HG03039 (cell line): ENCODE results near the gene CYP2W1.

Experiments used
- ATAC-seq: cut with Tn5 transposase; IDR thresholded peaks from one replicate; pipeline ENCODE4 v1.9.1; 2021; ENCODE audit warnings: mild to moderate bottlenecking, moderate library complexity; ENCODE audit not compliant: unreplicated experiment

Gene CYP2W1

GRCh38 chr7:1011297-1012003, 28.5 kb downstream of the CYP2W1 start:
- ATAC-seq, result no peak

- no peak for ATAC-seq
Observed at GRCh38 chr7:1012004-1012715, 29.2 kb downstream of the CYP2W1 start.

- ATAC-seq, result no peak
Observed at GRCh38 chr7:1012716-1013095, 29.7 kb downstream of the CYP2W1 start.

- no peak for ATAC-seq
Observed at GRCh38 chr7:1013581-1013980, 30.6 kb downstream of the CYP2W1 start.

DNA sequence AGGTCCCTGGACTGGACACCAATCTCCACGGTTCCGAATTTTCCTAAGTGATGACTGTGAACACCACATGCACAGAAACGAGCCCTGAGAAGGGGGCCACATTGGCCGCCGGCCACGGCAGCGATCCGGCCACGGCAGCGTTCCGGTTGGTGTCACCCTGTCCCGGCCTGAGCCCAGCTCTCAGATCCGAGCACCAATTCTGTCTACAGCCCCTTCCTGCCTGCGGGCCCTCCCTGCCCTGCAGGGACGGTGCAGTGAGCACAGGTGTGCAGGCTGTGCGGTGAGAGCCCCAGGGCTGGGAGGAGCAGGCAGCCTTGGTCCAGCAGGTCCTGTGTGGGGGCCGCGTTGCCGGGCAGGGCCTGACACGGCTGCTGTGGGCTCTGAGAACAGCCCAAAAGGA, 31.7 kb downstream of the CYP2W1 start:
- ATAC-seq, result no peak

DNA sequence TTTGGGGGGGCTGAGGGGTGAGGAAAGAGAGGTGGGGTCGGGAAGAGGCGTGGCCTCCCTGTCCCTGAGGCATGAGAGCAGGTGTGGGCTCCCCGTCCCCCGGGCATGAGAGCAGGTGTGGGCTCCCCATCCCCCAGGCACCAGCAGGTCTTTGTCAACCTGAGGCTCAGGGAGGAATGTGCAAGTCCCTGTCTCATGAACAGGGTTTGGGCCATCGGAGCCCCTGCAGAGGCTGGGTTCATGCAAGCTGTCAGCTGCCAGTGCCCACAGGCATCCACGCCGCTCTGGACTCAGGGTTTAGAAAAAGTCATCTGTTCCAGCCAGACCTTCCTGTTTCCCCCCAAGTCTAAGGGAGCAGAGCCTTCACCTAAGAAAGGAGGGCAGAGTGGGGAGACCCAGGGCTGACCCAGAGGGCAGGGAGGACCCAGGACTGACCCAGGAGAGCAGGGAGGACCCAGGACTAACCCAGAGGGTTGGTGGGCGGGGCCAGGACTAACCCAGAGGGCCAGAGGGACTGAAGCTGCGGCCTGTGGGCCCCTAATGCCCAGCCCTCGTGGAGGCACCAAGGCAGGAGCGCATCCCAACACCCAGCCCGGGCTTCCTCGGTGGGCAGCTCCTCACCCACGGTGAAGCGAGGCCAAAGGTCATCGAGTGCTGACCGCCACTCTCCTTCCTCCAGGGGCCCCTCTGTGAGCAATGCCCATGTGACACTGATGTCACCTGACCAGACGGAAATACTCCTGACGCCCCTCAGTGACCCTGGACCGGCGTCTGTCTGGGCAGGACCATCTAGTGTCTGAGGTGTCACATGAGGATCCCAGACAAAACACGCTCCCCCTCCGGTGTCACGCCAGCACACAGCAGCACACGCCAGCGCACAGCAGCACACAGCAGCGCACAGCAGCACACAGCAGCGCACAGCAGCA, 32.5 kb downstream of the CYP2W1 start:
- no peak for ATAC-seq

- ATAC-seq, result no peak
Observed at GRCh38 chr7:1016577-1017531, 33.9 kb downstream of the CYP2W1 start.

DNA sequence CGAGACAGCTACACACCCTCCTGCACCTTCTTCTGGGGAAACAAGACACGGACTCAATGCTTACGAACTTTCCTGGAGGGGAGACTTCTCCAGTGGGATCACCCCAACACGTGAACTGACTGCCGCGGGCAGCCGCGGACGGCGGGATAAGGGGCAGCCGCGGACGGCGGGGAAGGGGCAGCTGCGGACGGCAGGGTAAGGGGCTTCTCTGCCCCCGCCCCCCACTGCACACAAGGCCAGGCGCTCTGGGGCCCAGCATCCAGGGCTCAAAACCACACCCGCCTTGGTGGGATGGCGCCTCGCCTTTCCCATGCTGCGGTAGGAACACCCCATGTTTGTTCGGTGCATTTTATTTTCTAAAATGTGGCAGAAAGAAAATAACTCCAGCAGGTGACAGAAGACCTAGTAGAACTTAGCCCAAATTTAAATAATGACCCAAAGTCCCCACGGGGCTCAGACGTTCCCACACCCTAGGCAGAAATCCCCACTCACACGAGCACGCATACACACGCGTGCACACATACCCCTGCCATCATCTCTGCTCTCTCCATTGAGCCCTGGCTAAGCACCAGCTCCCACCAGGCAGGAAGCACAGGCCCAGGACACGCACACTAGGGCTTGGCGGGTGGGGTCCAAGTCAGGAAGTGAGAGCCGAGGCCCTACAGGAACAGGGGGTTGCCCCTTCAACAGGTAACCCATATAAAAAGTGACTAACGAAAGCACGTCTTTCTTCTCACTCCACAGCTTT, 34.8 kb downstream of the CYP2W1 start:
- no peak for ATAC-seq

GRCh38 chr7:1018334-1018695, 35.3 kb downstream of the CYP2W1 start:
- ATAC-seq, result no peak

DNA sequence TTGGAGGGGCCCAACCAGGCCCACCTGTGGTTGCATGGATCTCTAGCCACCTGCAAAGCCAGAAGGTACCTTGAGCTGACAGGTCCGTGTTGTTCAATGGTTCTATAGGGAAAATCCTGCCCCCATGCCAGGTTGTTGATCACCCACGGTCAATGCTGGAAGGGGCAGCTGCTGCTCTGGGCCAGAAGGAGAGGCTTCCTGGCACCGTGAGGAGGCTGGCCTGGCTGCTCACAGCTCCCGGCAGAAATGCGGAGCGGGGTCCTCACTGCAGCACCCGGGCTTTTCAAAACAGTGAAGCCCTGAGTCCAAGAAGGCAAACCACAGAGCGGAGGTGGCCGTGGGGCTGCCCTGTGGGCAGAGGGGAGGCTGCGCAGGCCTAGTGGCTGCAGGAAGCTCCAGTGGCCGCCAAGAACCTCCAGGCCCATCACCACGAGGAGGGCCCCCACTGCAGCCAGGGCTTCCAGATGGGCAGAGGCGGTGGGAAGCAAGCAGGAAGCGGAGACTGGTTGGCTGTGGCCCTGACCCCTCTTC, 36.3 kb downstream of the CYP2W1 start:
- no peak for ATAC-seq

DNA sequence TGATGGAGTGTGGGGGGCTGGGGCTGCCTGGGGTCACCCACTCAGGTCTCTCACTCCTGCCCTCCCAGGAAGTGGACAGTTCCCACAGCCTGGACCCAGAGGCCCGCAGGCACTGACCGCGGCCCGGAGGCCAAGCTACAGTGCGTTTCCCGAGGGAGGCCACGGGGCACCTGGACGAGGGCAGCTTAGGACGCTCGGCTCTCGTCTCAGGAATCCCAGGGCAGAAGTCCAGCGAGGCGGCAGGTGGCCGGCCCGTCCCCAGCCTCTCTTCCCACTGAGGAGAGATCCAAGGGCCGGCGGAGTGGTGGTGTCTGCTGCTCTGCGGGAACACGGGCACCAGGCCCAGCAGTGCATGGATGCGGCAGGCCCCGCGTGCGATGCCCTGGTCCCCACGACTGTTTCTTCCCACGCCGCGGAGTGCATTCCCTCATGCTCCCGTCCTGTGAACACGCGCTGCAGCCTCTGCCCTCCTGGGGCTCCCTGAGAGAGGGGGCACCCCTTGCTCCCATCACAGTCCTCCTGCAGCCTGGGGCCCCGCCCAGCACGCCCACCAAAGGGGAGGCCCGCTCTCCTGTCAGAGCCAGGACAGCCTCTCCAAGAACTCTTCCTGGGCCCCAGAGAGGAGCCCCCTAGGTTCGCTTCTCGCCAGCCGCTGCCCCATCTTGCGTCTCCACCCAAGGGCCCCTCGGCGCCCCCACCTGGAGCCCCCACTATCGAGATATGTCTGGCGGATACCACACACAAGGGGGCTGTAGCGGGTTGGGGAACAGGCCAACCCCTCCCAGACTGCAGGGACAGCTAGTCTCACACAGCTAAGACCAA, 37.0 kb downstream of the CYP2W1 start:
- ATAC-seq, result no peak

GRCh38 chr7:1020849-1021251, 37.9 kb downstream of the CYP2W1 start:
- ATAC-seq, result no peak

GRCh38 chr7:1021366-1021765, 38.4 kb downstream of the CYP2W1 start:
- no peak for ATAC-seq

GRCh38 chr7:1021931-1022330, 39.0 kb downstream of the CYP2W1 start:
- no peak for ATAC-seq

DNA sequence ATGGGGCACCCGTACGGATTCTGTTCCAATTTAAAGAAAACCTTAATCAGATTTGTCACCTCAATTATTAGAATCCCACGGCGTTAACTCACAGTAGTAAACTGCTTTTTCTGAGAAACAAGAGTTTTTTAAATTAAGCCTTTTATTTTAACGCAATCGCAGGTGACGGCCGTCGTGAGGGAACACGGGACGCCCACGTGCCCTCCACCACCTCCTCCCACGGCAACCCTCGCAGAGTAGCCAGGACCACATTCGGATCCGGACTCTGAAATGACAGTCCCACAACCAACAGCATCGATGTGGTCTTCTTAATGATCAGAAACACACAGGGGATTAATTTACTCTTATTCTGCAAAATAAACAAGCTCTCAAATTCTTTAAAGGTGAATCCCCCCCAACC, 39.4 kb downstream of the CYP2W1 start:
- no peak for ATAC-seq

DNA sequence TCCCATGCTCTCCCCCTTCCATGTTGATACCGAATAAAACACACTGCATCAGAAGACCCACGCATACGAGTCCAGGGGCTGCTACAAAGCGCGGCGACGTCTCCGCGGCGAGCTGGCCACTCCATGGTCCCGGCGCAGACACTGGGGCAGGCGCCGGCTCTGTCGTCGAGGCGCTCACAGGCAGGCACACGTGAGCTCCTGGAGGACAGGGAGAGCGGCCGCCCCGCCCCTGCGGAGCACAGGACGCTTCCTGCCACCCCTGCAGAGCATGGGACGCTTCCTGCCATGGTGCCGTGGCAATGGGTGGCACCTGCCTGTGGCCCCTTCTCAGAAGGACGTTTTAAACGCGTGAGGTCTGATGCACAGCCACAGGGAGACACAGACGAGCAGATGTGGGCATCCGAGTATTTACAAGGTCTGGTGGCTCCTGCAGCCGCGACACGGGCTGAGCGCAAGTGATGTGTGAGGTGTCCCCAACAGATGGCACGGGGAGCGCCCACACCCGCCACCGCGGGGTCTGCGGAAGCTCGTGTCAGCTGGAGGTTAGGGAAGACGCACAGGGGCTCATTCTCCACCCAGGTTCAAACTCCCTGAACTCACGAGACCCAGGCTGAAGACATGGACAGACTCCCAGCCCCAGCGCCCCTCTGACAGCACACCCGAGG, 40.0 kb downstream of the CYP2W1 start:
- no peak for ATAC-seq

DNA sequence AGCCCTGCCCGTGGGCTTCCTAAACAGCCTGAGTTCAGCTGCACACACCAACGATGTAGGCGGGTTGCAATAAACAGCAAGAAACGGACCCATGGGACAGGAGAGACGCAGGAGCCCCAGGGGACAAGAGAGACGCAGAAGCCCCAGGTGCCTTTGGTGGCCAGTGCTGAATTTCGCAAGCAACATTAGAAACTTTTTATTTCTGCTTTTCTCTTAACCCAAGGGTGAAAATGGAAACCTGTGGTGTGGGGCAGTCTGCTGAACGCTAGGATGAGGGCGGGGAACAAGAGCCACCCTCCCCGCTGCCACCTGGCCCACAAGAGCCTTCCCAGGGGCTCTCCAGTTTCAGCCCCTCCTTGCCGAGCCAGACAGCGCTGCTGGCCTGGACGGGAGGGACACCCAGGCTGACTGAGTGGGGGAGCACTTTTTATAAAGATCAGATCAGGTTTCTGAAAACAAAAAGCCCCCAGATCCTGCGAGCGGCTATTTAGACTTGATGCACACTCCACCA, 41.4 kb downstream of the CYP2W1 start:
- ATAC-seq, result peak; percentile 40
